ENCODE measurements around the gene PIP4P1. TPM values are rescaled to one million over a fixed set of nuclear protein-coding genes. Genes with fewer than 3 reads are reported as not detected.
"Not testable (repeated sequence)": the region's sequence is repeated elsewhere in the genome, so short reads cannot be mapped to it uniquely, and the experiment has no call there.

Gene PIP4P1
- total RNA-seq, 1 donor from 2014 or later: 22.1 TPM

- DNase-seq (ENCODE audit: low read depth in 2 of 2): peak in 1 of 2 donors; percentile 50
Measured at GRCh38 chr14:20477211-20477876, 16.1 kb upstream of the PIP4P1 start.

DNA sequence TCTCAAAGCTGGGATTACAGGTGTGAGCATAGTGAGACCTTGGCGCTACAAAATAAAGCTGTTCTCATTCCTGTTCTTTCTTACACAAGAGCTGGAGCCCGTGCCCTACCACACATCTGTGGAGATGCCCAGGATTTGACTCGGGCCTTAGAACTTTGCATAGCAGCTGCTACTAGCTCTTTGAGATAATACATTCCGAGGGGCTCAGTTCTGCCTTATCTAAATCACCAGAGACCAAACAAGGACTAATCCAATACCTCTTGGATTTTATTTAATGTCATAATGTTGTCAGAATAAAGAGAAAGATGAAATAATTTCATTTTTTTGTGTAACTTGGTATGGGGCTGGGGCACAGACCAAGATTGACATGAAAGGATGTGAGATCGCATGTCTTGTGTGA lies 15.5 kb upstream of the PIP4P1 start:
- no peak for DNase-seq (ENCODE audit: low read depth in 2 of 2)

GRCh38 chr14:20472536-20473169 lies 11.4 kb upstream of the PIP4P1 start:
- no peak for DNase-seq (ENCODE audit: low read depth in 2 of 2)

- DNase-seq (ENCODE audit: low read depth in 2 of 2): no peak
Measured at GRCh38 chr14:20470603-20470901, 9.3 kb upstream of the PIP4P1 start.

DNA sequence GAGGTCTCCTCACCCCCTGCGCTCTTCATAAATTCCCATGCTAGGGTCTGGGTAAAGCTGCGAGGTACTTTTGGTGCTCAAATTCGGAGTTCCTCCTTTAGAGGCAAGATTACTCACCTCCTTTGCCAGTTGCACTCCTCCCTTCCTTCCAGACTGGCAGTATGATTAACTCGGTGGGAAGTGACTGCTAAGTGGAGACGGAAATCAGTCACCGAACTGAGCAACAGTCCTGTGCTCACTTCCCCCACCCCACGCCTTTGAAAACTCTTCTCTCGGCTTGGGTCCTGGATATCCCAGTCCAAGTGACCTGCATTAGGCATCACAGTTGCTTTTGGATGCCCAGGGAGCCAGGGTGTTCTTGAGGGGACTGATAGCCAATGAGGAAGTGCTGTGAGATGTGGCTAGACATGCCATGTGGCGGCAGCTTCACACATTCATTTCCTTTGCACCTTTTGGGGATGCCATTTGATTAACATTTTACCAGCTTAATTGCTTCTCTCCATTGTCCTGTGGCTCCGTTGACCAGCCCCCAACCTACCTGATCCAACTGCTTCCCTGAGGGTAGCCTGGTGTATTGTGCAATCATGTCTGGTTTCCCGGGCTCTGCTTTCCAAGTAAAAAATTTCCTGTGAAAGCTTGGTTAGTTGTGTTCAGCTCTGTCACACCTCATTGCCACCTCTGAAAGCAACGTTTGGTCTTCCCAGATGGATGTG lies 8.8 kb upstream of the PIP4P1 start:
- peak; percentile 27 to 85 for DNase-seq (ENCODE audit: low read depth in 2 of 2)

DNA sequence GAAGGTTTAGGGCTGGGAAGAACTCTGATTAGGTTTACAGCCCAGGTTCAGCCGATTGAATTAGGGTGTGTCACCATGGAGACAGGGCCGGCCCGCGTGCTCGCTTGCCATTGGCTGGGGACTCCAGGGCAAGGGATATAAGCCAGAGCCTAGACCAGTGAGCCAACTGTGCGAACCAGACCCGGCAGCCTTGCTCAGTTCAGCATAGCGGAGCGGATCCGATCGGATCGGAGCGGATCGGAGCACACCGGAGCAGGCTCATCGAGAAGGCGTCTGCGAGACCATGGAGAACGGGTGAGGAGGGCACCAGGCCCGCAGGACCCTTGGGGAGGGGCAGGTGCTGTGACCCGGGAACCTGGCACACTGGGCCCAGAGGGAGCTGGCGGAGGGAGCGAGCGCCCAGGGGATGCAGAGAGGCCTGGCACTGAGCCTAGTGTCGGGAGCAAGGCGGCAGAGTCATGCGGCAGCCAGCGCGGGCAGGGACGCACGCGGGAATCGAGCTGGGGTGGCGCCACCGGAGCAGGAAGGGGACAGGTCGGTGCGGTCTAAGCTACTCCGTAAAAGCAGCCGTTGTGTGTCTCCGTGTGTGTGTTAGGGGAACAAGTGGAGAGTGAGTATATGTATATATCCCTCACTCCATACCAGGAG lies 8.1 kb upstream of the PIP4P1 start, which contains the start of gene PNP:
Gene PNP (plus strand): TSS at position 165 of the 648 bp plus-strand sequence. CDS start 119 bp downstream, at position 284.
- DNase-seq (ENCODE audit: low read depth in 2 of 2): peak; percentile 89 to 93

- DNase-seq (ENCODE audit: low read depth in 2 of 2): no peak
Measured at GRCh38 chr14:20468764-20469241, 7.6 kb upstream of the PIP4P1 start.

- DNase-seq (ENCODE audit: low read depth in 2 of 2): peak in 1 of 2 donors; percentile 7
Measured at GRCh38 chr14:20460458-20461224, 593 bp downstream of the PIP4P1 start.

DNA sequence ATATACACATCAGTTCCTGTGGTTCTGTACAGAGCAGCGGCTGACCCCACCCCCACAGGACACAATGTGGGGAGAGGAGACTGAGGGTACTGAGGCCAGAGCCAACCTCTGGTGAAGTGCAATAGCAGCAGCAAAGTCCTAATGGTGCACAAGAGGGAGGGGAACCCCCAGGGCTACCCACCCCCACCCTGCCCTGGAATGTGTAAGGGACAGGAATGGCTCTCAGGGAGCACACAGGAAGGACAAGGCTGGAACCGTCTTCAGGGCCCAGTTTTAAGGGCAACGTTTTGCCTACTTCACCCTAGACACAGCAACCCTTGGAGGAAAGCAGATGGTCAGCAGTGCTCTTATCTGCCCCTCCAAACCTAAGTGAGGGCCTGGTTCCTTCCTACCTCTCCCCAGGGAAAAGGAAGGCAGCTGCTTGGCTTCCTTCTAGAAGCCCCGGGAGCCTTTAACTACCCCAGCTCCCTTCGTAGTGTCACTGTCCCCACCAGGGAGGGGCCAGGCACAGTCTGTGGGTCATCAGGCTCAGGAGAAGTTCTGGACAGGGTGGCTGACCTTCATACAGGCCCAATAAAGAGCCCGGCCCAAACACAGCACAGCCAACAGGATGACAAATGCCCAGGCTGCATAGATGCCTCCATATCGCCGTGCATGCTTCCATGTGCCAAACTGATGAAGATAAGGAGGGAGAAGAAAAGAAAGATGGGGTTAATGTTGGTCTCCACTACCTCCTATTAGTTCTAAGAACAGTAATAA lies 3.0 kb downstream of the PIP4P1 start:
- DNase-seq (ENCODE audit: low read depth in 2 of 2): no peak

GRCh38 chr14:20456971-20457370 lies 4.3 kb downstream of the PIP4P1 start:
- no peak for DNase-seq (ENCODE audit: low read depth in 2 of 2)

GRCh38 chr14:20455355-20456300 lies 5.6 kb downstream of the PIP4P1 start:
- peak in 1 of 2 donors; percentile 92 for DNase-seq (ENCODE audit: low read depth in 2 of 2)

GRCh38 chr14:20454516-20455354 lies 6.5 kb downstream of the PIP4P1 start, which contains the start of the genes APEX1 and OSGEP:
Gene APEX1 (plus strand): TSS chr14:20455226. CDS start chr14:20455646, 420 bp downstream.
Gene OSGEP (minus strand): TSS chr14:20454812. CDS start chr14:20454683, 129 bp downstream.
- peak; percentile 99 for DNase-seq (ENCODE audit: low read depth in 2 of 2)

DNA sequence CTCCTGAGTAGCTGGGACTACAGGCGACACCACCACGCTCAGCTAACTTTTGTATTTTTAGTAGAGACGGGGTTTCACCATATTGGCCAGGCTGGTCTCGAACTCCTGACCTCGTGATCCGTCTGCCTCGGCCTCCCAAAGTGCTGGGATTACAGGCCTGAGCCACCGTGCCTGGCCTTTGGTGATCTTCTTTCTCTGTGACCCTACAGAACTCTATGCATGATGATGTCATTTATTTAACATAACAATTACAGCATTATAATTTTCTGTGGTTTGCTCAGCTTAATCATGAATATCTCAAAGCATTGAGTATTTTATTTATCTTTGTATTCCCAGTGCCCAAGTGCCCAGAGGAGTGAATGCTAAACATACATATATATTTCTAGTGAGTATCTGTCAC lies 8.4 kb downstream of the PIP4P1 start:
- DNase-seq (ENCODE audit: low read depth in 2 of 2): not testable (repeated sequence)

DNA sequence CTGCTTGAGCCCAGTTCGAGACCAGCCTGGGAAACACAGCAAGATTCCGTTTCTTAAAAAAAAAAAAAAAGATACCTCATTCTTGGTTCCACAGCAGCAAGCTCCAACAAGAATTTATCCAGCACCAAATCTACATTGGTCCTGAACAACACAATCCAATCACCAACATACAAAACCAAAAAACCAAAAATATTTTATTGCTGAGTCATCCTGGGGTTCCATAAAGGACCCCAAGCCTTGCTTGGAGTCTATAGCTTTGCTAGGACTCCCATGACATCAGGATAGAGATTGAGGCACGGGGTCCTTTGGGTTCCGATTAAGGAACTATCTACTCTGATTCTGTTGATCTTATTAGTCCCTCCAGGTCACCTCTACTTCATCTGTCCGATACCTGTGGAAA lies 14.3 kb downstream of the PIP4P1 start:
- no peak for DNase-seq (ENCODE audit: low read depth in 2 of 2)

GRCh38 chr14:20443650-20444049 lies 17.6 kb downstream of the PIP4P1 start:
- DNase-seq (ENCODE audit: low read depth in 2 of 2): not testable (repeated sequence)

- no peak for DNase-seq (ENCODE audit: low read depth in 2 of 2)
Measured at GRCh38 chr14:20441461-20441860, 19.8 kb downstream of the PIP4P1 start.

DNA sequence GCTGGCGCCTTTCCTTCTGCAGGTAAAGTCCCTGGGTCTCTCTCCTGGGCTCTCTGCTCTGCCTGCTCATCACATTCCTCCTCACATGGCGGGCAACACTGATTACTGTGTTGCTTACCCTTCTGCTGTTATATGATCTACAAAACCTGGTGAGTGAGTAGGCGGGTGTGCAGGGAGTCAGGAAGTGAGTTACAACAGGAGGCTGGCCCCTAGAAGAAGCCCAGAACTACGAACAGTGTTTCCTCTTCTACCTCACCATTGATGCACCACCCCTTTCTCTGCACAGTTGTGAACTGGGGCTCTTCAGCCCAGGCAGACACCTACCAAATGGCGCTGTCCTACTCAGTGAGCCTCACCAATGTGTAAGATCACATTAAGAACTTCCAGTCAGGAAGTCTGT lies 20.4 kb downstream of the PIP4P1 start:
- DNase-seq (ENCODE audit: low read depth in 2 of 2): peak; percentile 27 to 49

GRCh38 chr14:20440465-20440864 lies 20.8 kb downstream of the PIP4P1 start:
- DNase-seq (ENCODE audit: low read depth in 2 of 2): no peak
